Central memory CD8-positive, alpha-beta T cell (primary cell): ENCODE data around the gene OR6M1.
A peak's percentile ranks its signal among the peaks of the same experiment; 100 is the strongest.

ENCODE experiments used
- ATAC-seq: fragments of 150-1000 bp; cut with Tn5 transposase; replicated peaks from 2 replicates; pipeline ENCODE4 v1.10.0; 2022; ENCODE audit warnings: mild to moderate bottlenecking, moderate FRiP score, moderate number of reproducible peaks; ENCODE audit not compliant: poor library complexity, severe bottlenecking; ENCODE audit errors: extremely low read depth
- DNase-seq, 2 donors: peaks; one replicate each; pipeline ENCODE4 v3.0.0; 2021; ENCODE audit warnings: low spot score in 2 of 2
- H3K27ac Mint-ChIP-seq: one replicate; pipeline ENCODE4 v1.8.0; 2022; ENCODE audit warnings: low read depth, mild to moderate bottlenecking, moderate library complexity, mixed read lengths
- H3K27me3 Mint-ChIP-seq: one replicate; pipeline ENCODE4 v1.8.0; 2022; ENCODE audit warnings: mixed read lengths
- H3K36me3 Mint-ChIP-seq: one replicate; pipeline ENCODE4 v1.8.0; 2022; ENCODE audit warnings: mild to moderate bottlenecking, moderate library complexity, mixed read lengths; ENCODE audit not compliant: insufficient read depth
- H3K4me1 Mint-ChIP-seq: one replicate; pipeline ENCODE4 v1.8.0; 2022; ENCODE audit warnings: mixed read lengths
- H3K4me3 Mint-ChIP-seq: one replicate; pipeline ENCODE4 v1.8.0; 2022; ENCODE audit warnings: mild to moderate bottlenecking, moderate library complexity, mixed read lengths
- H3K9me3 Mint-ChIP-seq: one replicate; pipeline ENCODE4 v1.8.0; 2022; ENCODE audit warnings: mixed read lengths

Gene OR6M1

GRCh38 chr11:123771664-123772063 is 34.5 kb downstream of the OR6M1 start:
- H3K36me3 Mint-ChIP-seq, result no peaks in the 10 kb centered on the region
- H3K27me3 Mint-ChIP-seq, result peaks cover 34% of the 10 kb centered on the region
- ATAC-seq (no peak), DNase-seq (no peak)
- no peaks in the 10 kb centered on the region for H3K9me3 Mint-ChIP-seq
- no peak overlapping the region for H3K4me3 Mint-ChIP-seq
- no peak overlapping the region for H3K27ac Mint-ChIP-seq
- no peaks in the 10 kb centered on the region for H3K4me1 Mint-ChIP-seq

GRCh38 chr11:123770712-123771111 is 35.4 kb downstream of the OR6M1 start:
- DNase-seq (no peak), ATAC-seq (no peak)
- no peaks in the 10 kb centered on the region for H3K4me1 Mint-ChIP-seq
- no peaks in the 10 kb centered on the region for H3K36me3 Mint-ChIP-seq
- no peak overlapping the region for H3K27ac Mint-ChIP-seq
- no peak overlapping the region for H3K4me3 Mint-ChIP-seq
- H3K9me3 Mint-ChIP-seq, result no peaks in the 10 kb centered on the region
- peaks cover 42% of the 10 kb centered on the region for H3K27me3 Mint-ChIP-seq

GRCh38 chr11:123765601-123766000 is 40.5 kb downstream of the OR6M1 start:
- no peak for ATAC-seq
- Mint-ChIP-seq H3K27ac (no peak overlapping the region), H3K4me1 (no peaks in the 10 kb centered on the region)

GRCh38 chr11:123762422-123762821 is 43.7 kb downstream of the OR6M1 start:
- Mint-ChIP-seq H3K4me3 (no peak overlapping the region), H3K27ac (no peak overlapping the region), H3K27me3 (peaks cover 33% of the 10 kb centered on the region), H3K36me3 (no peaks in the 10 kb centered on the region), H3K4me1 (no peaks in the 10 kb centered on the region), H3K9me3 (peaks cover 9% of the 10 kb centered on the region)
- ATAC-seq (no peak), DNase-seq (no peak)

More at GRCh38 chr11:123765601-123766000, 40.5 kb downstream of the OR6M1 start:
- Mint-ChIP-seq H3K36me3 (no peaks in the 10 kb centered on the region), H3K9me3 (peaks cover 9% of the 10 kb centered on the region), H3K4me3 (no peak overlapping the region), H3K27me3 (peaks cover 45% of the 10 kb centered on the region)
- DNase-seq, result no peak

GRCh38 chr11:123760894-123761293 is 45.3 kb downstream of the OR6M1 start:
- Mint-ChIP-seq H3K4me1 (no peaks in the 10 kb centered on the region), H3K4me3 (no peak overlapping the region), H3K27me3 (peaks cover 37% of the 10 kb centered on the region), H3K9me3 (peaks cover 9% of the 10 kb centered on the region), H3K27ac (no peak overlapping the region), H3K36me3 (no peaks in the 10 kb centered on the region)
- ATAC-seq (no peak), DNase-seq (no peak)

GRCh38 chr11:123757976-123758375 is 48.2 kb downstream of the OR6M1 start:
- Mint-ChIP-seq H3K9me3 (peaks cover 9% of the 10 kb centered on the region), H3K4me1 (no peaks in the 10 kb centered on the region), H3K27ac (no peak overlapping the region), H3K27me3 (peaks cover 51% of the 10 kb centered on the region), H3K4me3 (no peak overlapping the region), H3K36me3 (no peaks in the 10 kb centered on the region)
- DNase-seq, result no peak
- ATAC-seq, result no peak

- H3K36me3 Mint-ChIP-seq, result no peaks in the 10 kb centered on the region
- ATAC-seq (no peak), DNase-seq (no peak)
- no peaks in the 10 kb centered on the region for H3K4me1 Mint-ChIP-seq
- H3K4me3 Mint-ChIP-seq, result no peak overlapping the region
- peaks cover 62% of the 10 kb centered on the region for H3K27me3 Mint-ChIP-seq
- H3K9me3 Mint-ChIP-seq, result no peaks in the 10 kb centered on the region
- peak overlapping the region; percentile 2 for H3K27ac Mint-ChIP-seq
These were observed 50.3 kb downstream of the OR6M1 start for GRCh38 chr11:123755813-123756212.
